Parathyroid adenoma (tissue), 2 donors: ENCODE measurements around the gene S100A16.
"Not testable (repeated sequence)": the region's sequence is repeated elsewhere in the genome, so short reads cannot be mapped to it uniquely, and the experiment has no call there.

Experiments used
- H2AFZ ChIP-seq: fragments of 300-600 bp; sonication (generic); one replicate; pipeline ENCODE4 v1.7.0; 2017; ENCODE audit warnings: antibody characterized with exemption, mild to moderate bottlenecking
- H3K27ac ChIP-seq: fragments of 300-600 bp; sonication (generic); one replicate; pipeline ENCODE4 v1.7.0; 2017
- H3K27me3 ChIP-seq: fragments of 300-600 bp; sonication (generic); one replicate; pipeline ENCODE4 v1.7.0; 2017; ENCODE audit warnings: low read length; ENCODE audit not compliant: control insufficient read depth, insufficient read depth
- H3K36me3 ChIP-seq: fragments of 300-600 bp; sonication (generic); one replicate; pipeline ENCODE4 v1.7.0; 2017; ENCODE audit warnings: low read length; ENCODE audit not compliant: control insufficient read depth, insufficient read depth
- H3K4me1 ChIP-seq: fragments of 300-600 bp; sonication (generic); one replicate; pipeline ENCODE4 v1.7.0; 2017; ENCODE audit warnings: control low read depth
- H3K4me2 ChIP-seq: fragments of 300-600 bp; sonication (generic); one replicate; pipeline ENCODE4 v1.7.0; 2017; ENCODE audit warnings: low read length
- H3K4me3 ChIP-seq: fragments of 300-600 bp; sonication (generic); one replicate; pipeline ENCODE4 v1.7.0; 2017; ENCODE audit warnings: low read depth, low read length
- H3K79me2 ChIP-seq: fragments of 300-600 bp; sonication (generic); one replicate; pipeline ENCODE4 v1.7.0; 2017; ENCODE audit warnings: control low read depth
- H3K9ac ChIP-seq: fragments of 300-600 bp; sonication (generic); one replicate; pipeline ENCODE4 v1.7.0; 2017; ENCODE audit warnings: mild to moderate bottlenecking
- H3K9me3 ChIP-seq: fragments of 300-600 bp; sonication (generic); one replicate; pipeline ENCODE4 v1.7.0; 2017; ENCODE audit warnings: low read length; ENCODE audit not compliant: control insufficient read depth
- TF ChIP-seq, protein P1 (sequence below): fragments of 300-600 bp; sonication (generic); IDR thresholded peaks from one replicate; pipeline ENCODE4 v1.7.0; 2017; ENCODE audit warnings: antibody characterized with exemption, mild to moderate bottlenecking
- donor health status: primary hyperparathyroidism.

Gene S100A16

DNA sequence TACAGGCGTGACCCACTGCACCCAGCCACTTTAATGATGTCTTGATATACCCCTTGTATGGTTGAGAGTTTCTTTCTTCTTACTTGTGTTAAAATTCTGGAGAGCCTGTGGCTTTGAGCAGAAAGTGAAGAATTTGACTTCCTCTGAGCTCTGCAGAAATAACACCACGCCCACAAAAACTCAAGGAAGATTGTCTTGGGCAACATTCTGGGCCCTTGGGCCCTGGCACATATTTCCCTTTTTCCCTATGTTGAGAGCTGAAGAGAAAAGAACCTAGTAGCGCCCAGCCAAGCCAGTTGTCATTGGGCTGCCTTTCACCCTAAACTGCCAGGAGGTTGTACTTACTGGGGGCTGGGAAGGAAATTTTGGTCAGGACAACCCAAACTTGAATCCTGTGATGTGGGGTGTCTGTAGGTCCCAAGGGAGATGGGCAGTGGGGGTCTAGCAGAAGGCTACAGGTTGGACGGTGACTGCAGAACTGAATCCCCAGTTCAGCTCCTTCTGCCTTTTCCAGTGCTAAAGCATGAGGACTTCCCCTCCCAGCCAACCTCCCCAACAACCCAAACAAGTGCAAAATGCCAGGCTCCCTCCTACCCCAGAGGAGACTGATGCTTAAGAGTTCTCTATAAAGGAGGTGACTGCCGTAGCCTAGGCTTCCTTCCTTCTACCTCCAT is 33.9 kb upstream of the S100A16 start:
- Histone ChIP-seq H3K27ac (peak overlapping the region; percentile 56), H3K27me3 (no peaks in the 10 kb centered on the region), H3K4me3 (no peak overlapping the region), H3K36me3 (no peaks in the 10 kb centered on the region), H2AFZ (no peak overlapping the region), H3K9me3 (no peaks in the 10 kb centered on the region), H3K9ac (no peak overlapping the region), H3K4me2 (no peak overlapping the region), H3K4me1 (peaks cover 5% of the 10 kb centered on the region), H3K79me2 (no peaks in the 10 kb centered on the region)
- TF ChIP-seq, protein P1, sequence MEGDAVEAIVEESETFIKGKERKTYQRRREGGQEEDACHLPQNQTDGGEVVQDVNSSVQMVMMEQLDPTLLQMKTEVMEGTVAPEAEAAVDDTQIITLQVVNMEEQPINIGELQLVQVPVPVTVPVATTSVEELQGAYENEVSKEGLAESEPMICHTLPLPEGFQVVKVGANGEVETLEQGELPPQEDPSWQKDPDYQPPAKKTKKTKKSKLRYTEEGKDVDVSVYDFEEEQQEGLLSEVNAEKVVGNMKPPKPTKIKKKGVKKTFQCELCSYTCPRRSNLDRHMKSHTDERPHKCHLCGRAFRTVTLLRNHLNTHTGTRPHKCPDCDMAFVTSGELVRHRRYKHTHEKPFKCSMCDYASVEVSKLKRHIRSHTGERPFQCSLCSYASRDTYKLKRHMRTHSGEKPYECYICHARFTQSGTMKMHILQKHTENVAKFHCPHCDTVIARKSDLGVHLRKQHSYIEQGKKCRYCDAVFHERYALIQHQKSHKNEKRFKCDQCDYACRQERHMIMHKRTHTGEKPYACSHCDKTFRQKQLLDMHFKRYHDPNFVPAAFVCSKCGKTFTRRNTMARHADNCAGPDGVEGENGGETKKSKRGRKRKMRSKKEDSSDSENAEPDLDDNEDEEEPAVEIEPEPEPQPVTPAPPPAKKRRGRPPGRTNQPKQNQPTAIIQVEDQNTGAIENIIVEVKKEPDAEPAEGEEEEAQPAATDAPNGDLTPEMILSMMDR: no peak

DNA sequence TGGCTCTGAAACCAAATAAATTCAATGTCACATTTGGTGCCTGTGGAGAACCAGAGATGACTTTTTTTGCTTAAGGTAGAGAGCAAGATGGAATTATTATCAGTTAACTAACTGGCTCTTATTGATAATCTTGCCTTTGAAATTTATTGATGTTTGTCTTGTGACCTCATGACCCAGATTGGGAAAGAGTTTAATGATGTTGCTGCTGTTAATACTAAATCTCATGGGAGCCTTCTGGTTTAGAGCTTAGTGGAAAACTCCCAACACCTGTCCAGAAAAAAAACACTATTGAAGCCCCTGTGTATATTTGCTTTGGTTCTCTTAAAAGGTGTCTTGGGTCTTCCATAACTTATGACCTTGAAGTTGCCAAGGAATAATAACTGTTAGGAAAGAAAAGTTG is 30.9 kb upstream of the S100A16 start:
- TF ChIP-seq, protein P1: no peak
- H3K4me3 ChIP-seq: peak overlapping the region; percentile 14
- H3K9me3 ChIP-seq: no peaks in the 10 kb centered on the region
- peak overlapping the region; percentile 44 for H3K4me2 ChIP-seq
- H3K79me2 ChIP-seq: no peaks in the 10 kb centered on the region
- H2AFZ ChIP-seq: no peak overlapping the region
- H3K36me3 ChIP-seq: no peaks in the 10 kb centered on the region
- peaks cover 3% of the 10 kb centered on the region for H3K4me1 ChIP-seq
- H3K9ac ChIP-seq: no peak overlapping the region
- no peak overlapping the region for H3K27ac ChIP-seq
- no peaks in the 10 kb centered on the region for H3K27me3 ChIP-seq

DNA sequence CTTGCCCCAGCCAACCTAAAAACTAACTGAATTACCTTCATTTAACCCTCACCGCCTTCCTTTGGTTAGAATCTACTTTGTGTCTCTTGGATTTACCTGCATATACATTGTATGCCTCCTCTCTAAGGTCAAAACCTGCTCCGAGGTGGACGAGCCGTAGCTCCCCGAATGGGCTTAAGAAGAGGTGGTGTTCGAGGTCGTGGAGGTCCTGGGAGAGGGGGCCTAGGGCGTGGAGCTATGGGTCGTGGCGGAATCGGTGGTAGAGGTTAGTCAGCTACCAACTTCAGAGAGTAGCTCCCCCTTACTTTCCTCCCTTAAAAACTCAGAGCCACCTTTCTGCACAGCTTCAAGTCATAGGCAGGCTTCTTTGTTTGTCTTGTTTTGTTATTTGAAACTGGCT is 30.2 kb upstream of the S100A16 start:
- Histone ChIP-seq H3K9ac (no peak overlapping the region), H3K36me3 (no peaks in the 10 kb centered on the region), H3K79me2 (no peaks in the 10 kb centered on the region), H2AFZ (no peak overlapping the region), H3K9me3 (no peaks in the 10 kb centered on the region), H3K4me1 (no peaks in the 10 kb centered on the region), H3K4me2 (no peak overlapping the region), H3K27me3 (no peaks in the 10 kb centered on the region), H3K27ac (no peak overlapping the region), H3K4me3 (no peak overlapping the region)
- TF ChIP-seq, protein P1: no peak

DNA sequence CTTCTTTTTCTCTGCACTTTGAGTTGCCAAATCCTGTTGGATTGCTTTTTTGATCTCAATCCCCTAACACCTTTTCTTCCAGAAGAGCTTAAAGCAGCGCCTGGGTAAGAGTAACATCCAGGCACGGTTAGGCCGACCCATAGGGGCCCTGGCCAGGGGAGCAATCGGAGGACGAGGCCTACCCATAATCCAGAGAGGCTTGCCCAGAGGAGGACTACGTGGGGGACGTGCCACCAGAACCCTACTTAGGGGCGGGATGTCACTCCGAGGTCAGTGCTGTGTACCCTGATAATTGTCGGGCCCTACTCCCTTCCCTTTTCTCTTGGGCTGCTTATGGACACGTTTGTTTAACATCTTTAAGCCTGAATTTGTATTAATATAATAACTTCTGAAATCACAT is 29.2 kb upstream of the S100A16 start:
- Histone ChIP-seq H3K79me2 (no peaks in the 10 kb centered on the region), H3K4me1 (no peaks in the 10 kb centered on the region), H3K4me3 (no peak overlapping the region), H3K9me3 (no peaks in the 10 kb centered on the region), H3K4me2 (no peak overlapping the region), H2AFZ (no peak overlapping the region), H3K27me3 (no peaks in the 10 kb centered on the region), H3K27ac (no peak overlapping the region), H3K9ac (no peak overlapping the region), H3K36me3 (no peaks in the 10 kb centered on the region)
- TF ChIP-seq, protein P1: no peak

DNA sequence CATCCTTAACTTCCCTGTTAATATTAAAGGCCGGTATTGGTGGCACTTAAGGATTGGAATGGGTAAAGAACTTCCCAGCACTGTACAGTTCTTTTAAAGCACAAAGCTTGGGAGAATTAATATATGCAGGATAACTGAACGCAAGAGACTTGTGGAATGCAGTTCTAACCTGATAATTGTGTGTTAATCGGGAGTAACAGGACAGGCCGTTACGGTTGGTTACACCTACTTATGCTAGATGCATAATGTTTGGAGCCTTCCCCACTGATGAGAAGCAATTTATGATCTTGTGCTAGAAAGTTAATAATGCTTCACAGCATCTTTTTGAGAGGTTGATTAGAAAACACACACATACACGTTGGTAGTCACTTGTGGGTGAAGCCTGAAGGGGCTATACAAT is 27.9 kb upstream of the S100A16 start:
- Histone ChIP-seq H3K27ac (no peak overlapping the region), H3K27me3 (no peaks in the 10 kb centered on the region), H3K9me3 (no peaks in the 10 kb centered on the region), H3K9ac (no peak overlapping the region), H3K36me3 (no peaks in the 10 kb centered on the region), H3K4me1 (no peaks in the 10 kb centered on the region), H3K4me3 (no peak overlapping the region), H2AFZ (no peak overlapping the region), H3K4me2 (no peak overlapping the region), H3K79me2 (peaks cover 3% of the 10 kb centered on the region)
- TF ChIP-seq, protein P1: no peak

DNA sequence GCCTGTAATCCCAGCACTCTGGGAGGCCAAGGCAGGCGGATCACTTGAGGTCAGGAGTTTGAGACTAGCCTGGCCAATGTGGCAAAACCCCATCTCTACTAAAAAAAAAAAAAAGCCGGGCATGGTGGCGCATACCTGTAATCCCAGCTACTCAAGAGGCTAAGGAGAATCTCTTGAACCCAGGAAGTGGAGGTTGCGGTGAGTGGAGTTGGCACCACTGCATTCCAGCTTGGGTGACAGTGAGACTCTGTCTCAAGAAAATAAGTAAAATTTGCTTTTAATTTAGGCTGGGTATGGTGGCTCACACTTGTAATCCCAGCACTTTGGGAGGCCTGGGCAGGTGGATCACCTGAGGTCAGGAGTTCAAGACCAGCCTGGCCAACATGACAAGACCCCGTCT is 27.3 kb upstream of the S100A16 start:
- H2AFZ ChIP-seq, H3K79me2 ChIP-seq, H3K27ac ChIP-seq, H3K9me3 ChIP-seq, H3K4me1 ChIP-seq, H3K27me3 ChIP-seq, H3K9ac ChIP-seq, H3K36me3 ChIP-seq, H3K4me3 ChIP-seq, H3K4me2 ChIP-seq: not testable (repeated sequence)
